ENCODE measurements around the gene SH3BP2. TPM values are rescaled to one million over a fixed set of nuclear protein-coding genes. Genes with fewer than 3 reads are reported as not detected.
A peak's percentile ranks its signal among the peaks of the same experiment; 100 is the strongest.

Gene SH3BP2
- total RNA-seq, 2 donors from 2014 or later = 28.3 to 28.5 TPM

- intact Hi-C loops (cut with DNase I) = no loop called here
- ATAC-seq (peak in 1 of 2 donors; percentile 11), DNase-seq (no peak)
Observed at GRCh38 chr4:2837110-2837903, 44.4 kb downstream of the SH3BP2 start.

GRCh38 chr4:2837904-2838496 lies 45.1 kb downstream of the SH3BP2 start:
- ATAC-seq (peak; percentile 63 to 78), DNase-seq (no peak)
- intact Hi-C loops (cut with DNase I) = no loop called here

GRCh38 chr4:2839060-2839459 lies 46.2 kb downstream of the SH3BP2 start:
- DNase-seq (no peak), ATAC-seq (no peak)
- intact Hi-C loops (cut with DNase I) = no loop called here

- DNase-seq (no peak), ATAC-seq (peak in 1 of 2 donors; percentile 6)
- intact Hi-C loops (cut with DNase I) = loop anchor here in 1 of 2 donors (5.0 to 10.0 kb wide), 3 partner anchors 50 to 92 kb away; partner anchors contain the start of gene SH3BP2
Observed at GRCh38 chr4:2842687-2843262, 49.9 kb downstream of the SH3BP2 start.

- peak; percentile 98 to 99 for ATAC-seq
- intact Hi-C loops (cut with DNase I) = loop anchor here in 1 of 2 donors (5.0 to 10.0 kb wide), 3 partner anchors 51 to 91 kb away; partner anchors contain the start of gene SH3BP2
- peak; percentile 91 for DNase-seq
Observed at GRCh38 chr4:2843263-2843940, 50.5 kb downstream of the SH3BP2 start, which contains the start of gene ADD1. TSS of gene ADD1 (plus strand) at chr4:2843844. CDS start at chr4:2875916, 32,072 bp downstream.

- peak; percentile 64 for DNase-seq
- intact Hi-C loops (cut with DNase I) = loop anchor here in 1 of 2 donors (5.0 to 10.0 kb wide), 3 partner anchors 52 to 91 kb away; partner anchors contain the start of gene SH3BP2
- ATAC-seq = peak; percentile 1 to 27
Observed at GRCh38 chr4:2843941-2844584, 51.2 kb downstream of the SH3BP2 start.

GRCh38 chr4:2846172-2846571 lies 53.3 kb downstream of the SH3BP2 start:
- DNase-seq = no peak
- intact Hi-C loops (cut with DNase I) = loop anchor here in 1 of 2 donors (10.0 kb wide), 2 partner anchors 81 to 89 kb away; no protein-coding TSS in a partner anchor

GRCh38 chr4:2847302-2847871 lies 54.5 kb downstream of the SH3BP2 start:
- DNase-seq (no peak), ATAC-seq (no peak)
- intact Hi-C loops (cut with DNase I) = loop anchor here in 1 of 2 donors (10.0 kb wide), 2 partner anchors 83 to 87 kb away; no protein-coding TSS in a partner anchor

More at GRCh38 chr4:2846172-2846571, 53.3 kb downstream of the SH3BP2 start:
- ATAC-seq = no peak

- DNase-seq (no peak), ATAC-seq (peak in 1 of 2 donors; percentile 1)
- intact Hi-C loops (cut with DNase I) = loop anchor here in 1 of 2 donors (10.0 kb wide), 2 partner anchors 84 to 86 kb away; no protein-coding TSS in a partner anchor
Observed at GRCh38 chr4:2848449-2848848, 55.6 kb downstream of the SH3BP2 start.

GRCh38 chr4:2849267-2850152 lies 56.6 kb downstream of the SH3BP2 start:
- DNase-seq (no peak), ATAC-seq (no peak)
- intact Hi-C loops (cut with DNase I) = loop anchor here in 1 of 2 donors (10.0 kb wide), 2 partner anchors 85 kb away; no protein-coding TSS in a partner anchor

GRCh38 chr4:2850966-2851798 lies 58.3 kb downstream of the SH3BP2 start:
- DNase-seq (no peak), ATAC-seq (no peak)
- intact Hi-C loops (cut with DNase I) = no loop called here

- intact Hi-C loops (cut with DNase I) = no loop called here
- peak; percentile 70 to 78 for ATAC-seq
- peak; percentile 63 for DNase-seq
Observed at GRCh38 chr4:2852481-2852921, 59.6 kb downstream of the SH3BP2 start.

- ATAC-seq (no peak), DNase-seq (no peak)
- intact Hi-C loops (cut with DNase I) = no loop called here
Observed at GRCh38 chr4:2855584-2855983, 62.7 kb downstream of the SH3BP2 start.

- ATAC-seq = no peak
- no peak for DNase-seq
- intact Hi-C loops (cut with DNase I) = no loop called here
Observed at GRCh38 chr4:2856266-2856665, 63.4 kb downstream of the SH3BP2 start.

GRCh38 chr4:2857349-2857927 lies 64.6 kb downstream of the SH3BP2 start:
- intact Hi-C loops (cut with DNase I) = no loop called here
- DNase-seq = no peak
- no peak for ATAC-seq
